ENCODE data around the gene CDHR2.

Gene CDHR2

GRCh38 chr5:176608142-176608705 is 59.1 kb downstream of the CDHR2 start:
- TF ChIP-seq CTCF (IDR thresholded peaks at IDR 0.05; ENCODE audit: low read depth, low read length), result no peak
- DNase-seq (ENCODE audit: extremely low read depth, low read depth), result no peak

- no peak for TF ChIP-seq CTCF (IDR thresholded peaks at IDR 0.05; ENCODE audit: low read depth, low read length)
- DNase-seq (ENCODE audit: extremely low read depth, low read depth), result no peak
Measured at GRCh38 chr5:176608937-176609723, 60.0 kb downstream of the CDHR2 start.

GRCh38 chr5:176609724-176610434 is 60.7 kb downstream of the CDHR2 start, which contains the start of gene GPRIN1:
GPRIN1 (minus strand) TSS chr5:176610156; CDS start chr5:176599834, 10,322 bp downstream.
- no peak for DNase-seq (ENCODE audit: extremely low read depth, low read depth)
- TF ChIP-seq CTCF (IDR thresholded peaks at IDR 0.05; ENCODE audit: low read depth, low read length), result peak; percentile 15

GRCh38 chr5:176610435-176610773 is 61.3 kb downstream of the CDHR2 start:
- DNase-seq (ENCODE audit: extremely low read depth, low read depth), result no peak
- no peak for TF ChIP-seq CTCF (IDR thresholded peaks at IDR 0.05; ENCODE audit: low read depth, low read length)

GRCh38 chr5:176611435-176611834 is 62.3 kb downstream of the CDHR2 start:
- DNase-seq (ENCODE audit: extremely low read depth, low read depth), result peak; percentile 57
- TF ChIP-seq CTCF (IDR thresholded peaks at IDR 0.05; ENCODE audit: low read depth, low read length), result no peak

- no peak for DNase-seq (ENCODE audit: extremely low read depth, low read depth)
- TF ChIP-seq CTCF (IDR thresholded peaks at IDR 0.05; ENCODE audit: low read depth, low read length), result no peak
Measured at GRCh38 chr5:176612008-176612407, 62.9 kb downstream of the CDHR2 start.

- no peak for DNase-seq (ENCODE audit: extremely low read depth, low read depth)
- no peak for TF ChIP-seq CTCF (IDR thresholded peaks at IDR 0.05; ENCODE audit: low read depth, low read length)
Measured at GRCh38 chr5:176612855-176613254, 63.7 kb downstream of the CDHR2 start.
